HEK293T (cell line): Measurements from ENCODE around the gene WDR3.
A peak's percentile ranks its signal among the peaks of the same experiment; 100 is the strongest.

Source experiments
- CTCF ChIA-PET: fragments of 350-600 bp; formaldehyde crosslinking; extraction: SDS; loops from one replicate; lab custom pipeline; 2021; ENCODE audit warnings: antibody characterized with exemption, inconsistent platforms; lab: Yijun Ruan, JAX
- POLR2A ChIA-PET: fragments of 350-600 bp; formaldehyde crosslinking; extraction: SDS; loops from one replicate; lab custom pipeline; 2020; ENCODE audit warnings: antibody characterized with exemption, inconsistent platforms; lab: Yijun Ruan, JAX
- DNase-seq: peaks from one replicate; pipeline ENCODE4 v3.0.0; 2012; ENCODE audit warnings: mixed read lengths; ENCODE audit errors: extremely low spot score
- ARNT ChIP-seq: fragments of 450-650 bp; IDR thresholded peaks from 2 replicates; pipeline ENCODE4 v1.6.1; 2017; ENCODE audit warnings: mild to moderate bottlenecking
- BHLHE40 ChIP-seq: fragments of 450-650 bp; IDR thresholded peaks from 2 replicates; pipeline ENCODE4 v1.6.1; 2016; ENCODE audit warnings: mild to moderate bottlenecking, moderate library complexity, borderline replicate concordance
- CTBP1 ChIP-seq: fragments of 450-650 bp; IDR thresholded peaks from 2 replicates; pipeline ENCODE4 v1.6.1; 2016; ENCODE audit warnings: borderline replicate concordance
- ELF4 ChIP-seq: fragments of 450-650 bp; IDR thresholded peaks from 2 replicates; pipeline ENCODE4 v1.6.1; 2017; ENCODE audit warnings: antibody characterized with exemption
- FOXA1 ChIP-seq: fragments of 450-650 bp; IDR thresholded peaks from 2 replicates; pipeline ENCODE4 v1.6.1; 2016; ENCODE audit warnings: mild to moderate bottlenecking
- FOXK2 ChIP-seq: fragments of 450-650 bp; IDR thresholded peaks from 2 replicates; pipeline ENCODE4 v1.6.1; 2016; ENCODE audit warnings: mild to moderate bottlenecking
- FOXM1 ChIP-seq: fragments of 450-650 bp; IDR thresholded peaks from 2 replicates; pipeline ENCODE4 v1.6.1; 2017; ENCODE audit warnings: mild to moderate bottlenecking, borderline replicate concordance
- HDGF ChIP-seq: fragments of 450-650 bp; IDR thresholded peaks from 2 replicates; pipeline ENCODE4 v1.6.1; 2017; ENCODE audit warnings: antibody characterized with exemption, borderline replicate concordance
- L3MBTL2 ChIP-seq: fragments of 450-650 bp; conservative IDR thresholded peaks from 2 replicates; pipeline ENCODE4 v1.6.1; 2016; ENCODE audit warnings: mild to moderate bottlenecking
- LEF1 ChIP-seq: fragments of 450-650 bp; IDR thresholded peaks from 2 replicates; pipeline ENCODE4 v1.6.1; 2017; ENCODE audit warnings: mild to moderate bottlenecking, borderline replicate concordance
- NFRKB ChIP-seq: fragments of 450-650 bp; IDR thresholded peaks from 2 replicates; pipeline ENCODE4 v1.6.1; 2016; ENCODE audit warnings: mild to moderate bottlenecking, moderate library complexity
- PKNOX1 ChIP-seq: fragments of 450-650 bp; IDR thresholded peaks from 2 replicates; pipeline ENCODE4 v1.6.1; 2016
- SP1 ChIP-seq: fragments of 450-650 bp; IDR thresholded peaks from 2 replicates; pipeline ENCODE4 v1.6.1; 2017
- SUZ12 ChIP-seq: fragments of 450-650 bp; IDR thresholded peaks from 2 replicates; pipeline ENCODE4 v1.6.1; 2016; ENCODE audit warnings: mild to moderate bottlenecking
- TARDBP ChIP-seq: fragments of 450-650 bp; IDR thresholded peaks from 2 replicates; pipeline ENCODE4 v1.6.1; 2016
- ZNF384 ChIP-seq: fragments of 450-650 bp; IDR thresholded peaks from 2 replicates; pipeline ENCODE4 v1.6.1; 2016

WDR3 gene

GRCh38 chr1:117930173-117930447 lies 571 bp downstream of the WDR3 start:
- POLR2A ChIA-PET = interaction anchor here (1.3 to 2.0 kb wide), 2 partner anchors 10 to 31 kb away, joined by 4 to 8 read pairs; no protein-coding TSS in a partner anchor
- CTCF ChIA-PET = interaction anchor here (0.7 kb wide), 1 partner anchor 13 kb away, joined by 3 read pairs; no protein-coding TSS in a partner anchor
- DNase-seq = no peak
- TF ChIP-seq HDGF (no peak), ZNF384 (no peak), LEF1 (no peak), L3MBTL2 (0 out of 2 replicates have a peak, but pooled peaks have one; percentile 24), FOXK2 (no peak), SUZ12 (no peak), NFRKB (no peak)

- POLR2A ChIA-PET = interaction anchor here (2.0 kb wide), 1 partner anchor 9 kb away, joined by 8 read pairs; no protein-coding TSS in a partner anchor
- no peak for TF ChIP-seq PKNOX1
- TF ChIP-seq FOXA1 = no peak
- TF ChIP-seq LEF1 = no peak
- no peak for TF ChIP-seq CTBP1
- no peak for TF ChIP-seq FOXM1
- no peak for TF ChIP-seq SP1
- TF ChIP-seq SUZ12 = no peak
- TF ChIP-seq NFRKB = no peak
- TF ChIP-seq HDGF = no peak
- TF ChIP-seq FOXK2 = no peak
- TF ChIP-seq ZNF384 = no peak
- TF ChIP-seq TARDBP = no peak
- no peak for TF ChIP-seq ARNT
- no peak for TF ChIP-seq L3MBTL2
- no peak for TF ChIP-seq ELF4
- TF ChIP-seq BHLHE40 = no peak
- peak; percentile 10 for DNase-seq
- CTCF ChIA-PET = interaction anchor here (0.5 to 0.7 kb wide), 3 partner anchors 12 to 181 kb away, joined by 3 to 5 read pairs (median 3); no protein-coding TSS in a partner anchor
Observed at GRCh38 chr1:117930484-117930883, 945 bp downstream of the WDR3 start.

- ChIA-PET POLR2A (no interaction called here), CTCF (no interaction called here)
- DNase-seq = no peak
- TF ChIP-seq SP1 (no peak), PKNOX1 (no peak), FOXM1 (no peak), TARDBP (no peak), LEF1 (no peak), FOXA1 (no peak), HDGF (no peak), ZNF384 (no peak), L3MBTL2 (no peak), SUZ12 (no peak), FOXK2 (no peak), CTBP1 (no peak), ARNT (no peak), BHLHE40 (no peak)
Observed at GRCh38 chr1:117932576-117932975, 3.0 kb downstream of the WDR3 start.

GRCh38 chr1:117933769-117934168 lies 4.2 kb downstream of the WDR3 start:
- CTCF ChIA-PET = no interaction called here
- TF ChIP-seq TARDBP (no peak), FOXK2 (no peak)
- POLR2A ChIA-PET = no interaction called here
- DNase-seq = no peak

- ChIA-PET POLR2A (interaction anchor here (1.6 kb wide), 1 partner anchor 13 kb away, joined by 7 read pairs; the partner anchor contains the start of genes GDAP2 and WDR3), CTCF (no interaction called here)
- DNase-seq = no peak
- no peak for TF ChIP-seq LEF1
- TF ChIP-seq NFRKB = no peak
Observed at GRCh38 chr1:117942293-117942692, 12.8 kb downstream of the WDR3 start.

- POLR2A ChIA-PET = no interaction called here
- TF ChIP-seq ARNT (no peak), HDGF (no peak), FOXK2 (no peak), SP1 (no peak), TARDBP (no peak), FOXA1 (no peak), FOXM1 (no peak), BHLHE40 (no peak), ELF4 (no peak), LEF1 (no peak), CTBP1 (no peak), NFRKB (no peak), SUZ12 (no peak), ZNF384 (no peak), L3MBTL2 (no peak)
- CTCF ChIA-PET = no interaction called here
- DNase-seq = no peak
Observed at GRCh38 chr1:117952386-117952785, 22.8 kb downstream of the WDR3 start.

- ChIA-PET CTCF (interaction anchor here (0.7 kb wide), 1 partner anchor 54 kb away, joined by 3 read pairs; no protein-coding TSS in a partner anchor), POLR2A (no interaction called here)
- TF ChIP-seq SUZ12 (no peak), L3MBTL2 (no peak), LEF1 (no peak), PKNOX1 (no peak), FOXK2 (no peak), FOXM1 (no peak), BHLHE40 (no peak), ARNT (no peak), ELF4 (no peak), TARDBP (no peak), FOXA1 (no peak), ZNF384 (no peak), NFRKB (no peak), CTBP1 (no peak), SP1 (no peak)
- DNase-seq = no peak
Observed at GRCh38 chr1:117959364-117959763, 29.8 kb downstream of the WDR3 start.
